Tibial nerve (tissue), 4 donors: ENCODE data around the gene GLS. TPM values are rescaled to one million over a fixed set of nuclear protein-coding genes. Genes with fewer than 3 reads are reported as not detected.

ENCODE experiments used
- DNase-seq, 2 donors: peaks; one replicate each; pipeline ENCODE4 v3.0.0-alpha.2; 2019; ENCODE audit warnings: low spot score in 2 of 2
- H3K27ac ChIP-seq, 4 donors: fragments of 200-600 bp; sonication (generic) in 3 of 4; one replicate each; pipeline ENCODE4 v1.5.1; 2017 to 2019; ENCODE audit warnings: mild to moderate bottlenecking in 1 of 4
- H3K27me3 ChIP-seq, 2 donors: fragments of 200-600 bp; sonication (generic) in 1 of 2; one replicate each; pipeline versions ENCODE4 v1.5.1 to v1.6.0; 2017 to 2019
- H3K36me3 ChIP-seq, 3 donors: fragments of 200-600 bp; sonication (generic); one replicate each; pipeline ENCODE4 v1.5.1; 2018 to 2019
- H3K4me1 ChIP-seq, 4 donors: fragments of 200-600 bp; sonication (generic) in 3 of 4; one replicate each; pipeline ENCODE4 v1.5.1; 2017 to 2019
- H3K4me3 ChIP-seq, 4 donors: fragments of 200-600 bp; sonication (generic) in 3 of 4; one replicate each; pipeline ENCODE4 v1.5.1; 2017 to 2019; ENCODE audit warnings: mild to moderate bottlenecking in 1 of 4, moderate library complexity in 1 of 4
- H3K9me3 ChIP-seq, 4 donors: fragments of 200-600 bp; sonication (generic) in 3 of 4; one replicate each; pipeline ENCODE4 v1.5.1; 2017 to 2019
- CTCF ChIP-seq, 5 experiments: fragments of 200-600 bp in 3 of 5; fragments of 450-650 bp in 2 of 5; sonication (generic) in 3 of 5; IDR thresholded peaks; one replicate each; pipeline ENCODE4 v1.5.1; 2016 to 2019; ENCODE audit warnings: antibody characterized with exemption in 5 of 5, mild to moderate bottlenecking in 3 of 5, moderate library complexity in 2 of 5
- EP300 ChIP-seq, 2 donors: sonication (generic); formaldehyde crosslinking; IDR thresholded peaks; one replicate each; pipeline ENCODE4 v1.6.1; 2017; ENCODE audit warnings: antibody characterized with exemption in 2 of 2, mild to moderate bottlenecking in 1 of 2
- POLR2A ChIP-seq, 2 donors: fragments of 450-650 bp; IDR thresholded peaks; one replicate each; pipeline ENCODE4 v1.6.1; 2017; ENCODE audit warnings: antibody characterized with exemption in 2 of 2, mild to moderate bottlenecking in 2 of 2, moderate library complexity in 2 of 2
- whole genome bisulfite sequencing, 2 donors: methylation state at CpG; one replicate each; pipeline ENCODE4 v1.1.5; 2018; 5-methylcytosine and 5-hydroxymethylcytosine counted together
- total RNA-seq, 4 donors: library from RNA; depleted of rRNA; stranded (reverse); fragments of >200 nt; gene quantifications; one replicate each; pipeline ENCODE4 v1.1.0, GENCODE V29; 2016

Gene GLS
- total RNA-seq, 4 donors from 2014 or later = 106 to 164 (median 145) TPM

DNA sequence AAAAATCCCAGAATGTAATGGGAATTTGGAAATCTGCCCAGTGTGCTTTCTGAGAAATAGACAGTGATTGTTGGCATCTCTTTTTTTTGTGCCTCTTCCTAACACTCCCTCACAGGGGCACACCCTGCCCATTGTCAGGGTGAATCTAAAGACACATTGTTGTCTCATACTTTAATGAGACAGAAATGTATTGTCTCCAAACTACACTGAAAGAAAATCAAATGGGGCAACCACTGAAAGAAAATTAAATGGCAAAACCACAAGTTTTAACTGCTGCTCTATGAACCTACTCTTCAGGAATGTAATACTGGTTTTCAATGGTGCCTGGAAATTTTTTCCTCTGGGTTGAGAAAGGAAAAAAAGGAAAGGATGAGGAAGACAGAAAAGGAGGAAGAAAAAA is 43.2 kb upstream of the GLS start:
- Histone ChIP-seq H3K4me3 (no peak overlapping the region), H3K27me3 (no peaks in the 10 kb centered on the region), H3K4me1 (peaks cover 0 to 6% (median 2%) of the 10 kb centered on the region in 4 donors), H3K36me3 (no peaks in the 10 kb centered on the region), H3K9me3 (no peaks in the 10 kb centered on the region), H3K27ac (no peak overlapping the region)
- TF ChIP-seq CTCF (IDR thresholded peaks at IDR 0.05) (no peak), POLR2A (IDR thresholded peaks at IDR 0.05) (no peak), EP300 (IDR thresholded peaks at IDR 0.05) (no peak)
- no peak for DNase-seq

DNA sequence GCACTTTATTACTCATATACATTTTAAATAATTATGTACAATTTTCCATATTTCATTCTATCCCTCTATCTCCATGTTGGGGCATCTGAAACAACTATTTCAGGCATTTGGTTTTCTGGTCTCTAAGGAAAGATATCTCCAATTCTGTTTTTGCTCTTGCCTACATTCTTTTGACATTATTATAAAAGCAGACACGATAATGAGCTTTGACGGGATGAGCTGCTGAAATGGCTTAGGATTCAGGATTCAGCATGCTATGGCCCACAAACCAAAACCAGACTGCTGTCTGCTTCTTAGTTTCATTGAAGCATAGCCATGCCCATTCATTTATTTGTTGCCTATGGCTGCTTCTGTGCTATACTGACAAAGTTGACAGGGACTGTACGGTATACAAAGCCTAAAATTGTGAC is 42.7 kb upstream of the GLS start:
- H3K4me3 ChIP-seq = no peak overlapping the region
- no peaks in the 10 kb centered on the region for H3K9me3 ChIP-seq
- peaks cover 0 to 6% (median 2%) of the 10 kb centered on the region in 4 donors for H3K4me1 ChIP-seq
- 62 to 83% methylated on average over 3 of the region's 3 CpGs for WGBS, 2 donors
- no peaks in the 10 kb centered on the region for H3K27me3 ChIP-seq
- H3K36me3 ChIP-seq = no peaks in the 10 kb centered on the region
- no peak for DNase-seq
- no peak overlapping the region for H3K27ac ChIP-seq
- TF ChIP-seq CTCF (IDR thresholded peaks at IDR 0.05) (no peak), EP300 (IDR thresholded peaks at IDR 0.05) (no peak), POLR2A (IDR thresholded peaks at IDR 0.05) (no peak)

DNA sequence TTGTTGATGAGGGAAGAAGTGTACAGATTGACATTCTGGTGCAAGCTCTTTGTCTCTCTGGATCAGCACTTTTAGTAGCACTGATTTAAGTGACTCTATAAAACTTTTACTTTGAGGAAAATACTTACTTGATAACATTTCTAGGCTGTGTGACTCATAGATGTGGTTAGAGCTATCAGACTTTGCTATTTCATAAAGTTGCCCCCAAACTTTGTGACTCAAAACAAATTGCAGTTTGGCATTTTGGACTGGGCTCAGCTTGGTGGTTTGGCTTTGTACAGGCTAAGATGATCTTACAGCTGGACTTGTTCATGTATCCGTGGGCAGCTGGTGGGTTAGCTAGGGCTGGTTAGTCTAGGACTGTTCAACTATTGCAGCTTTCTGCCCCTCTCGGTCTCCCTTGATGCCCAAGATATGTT is 42.1 kb upstream of the GLS start:
- WGBS, 2 donors = 61 to 70% methylated on average over 2 of the region's 2 CpGs
- H3K4me3 ChIP-seq = no peak overlapping the region
- no peak overlapping the region for H3K27ac ChIP-seq
- peaks cover 0 to 6% (median 2%) of the 10 kb centered on the region in 4 donors for H3K4me1 ChIP-seq
- no peak for DNase-seq
- no peak for TF ChIP-seq CTCF (IDR thresholded peaks at IDR 0.05)
- no peak for TF ChIP-seq EP300 (IDR thresholded peaks at IDR 0.05)
- no peak for TF ChIP-seq POLR2A (IDR thresholded peaks at IDR 0.05)
- no peaks in the 10 kb centered on the region for H3K9me3 ChIP-seq
- H3K27me3 ChIP-seq = no peaks in the 10 kb centered on the region
- no peaks in the 10 kb centered on the region for H3K36me3 ChIP-seq

DNA sequence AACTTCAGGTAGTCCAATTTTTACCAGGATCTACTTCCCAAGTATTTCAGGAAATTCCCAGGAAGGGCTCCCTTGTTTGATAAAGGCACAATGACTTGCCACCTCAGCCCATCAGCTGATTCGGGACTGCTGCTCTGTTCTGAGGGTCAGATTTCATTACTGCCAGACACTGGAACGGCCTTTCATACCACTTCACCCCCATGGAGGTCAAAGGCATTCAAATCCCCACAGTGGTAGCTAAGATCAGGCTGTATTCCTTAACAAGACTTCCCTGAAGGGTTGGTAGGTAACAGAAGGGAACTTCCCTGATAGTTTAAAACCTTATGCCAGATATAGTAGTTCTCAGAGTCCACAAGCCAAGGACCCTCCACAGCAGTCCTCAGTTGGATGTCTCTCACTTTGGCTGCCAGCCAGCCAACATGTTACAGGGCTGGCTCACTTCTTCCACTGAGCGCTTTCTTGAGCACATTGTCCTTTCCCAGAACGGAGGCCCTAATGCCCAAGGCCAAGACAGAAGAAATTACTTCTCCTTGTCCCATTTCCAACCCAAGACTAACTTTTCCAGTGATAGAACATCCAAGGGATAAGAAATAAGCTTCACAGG is 40.0 kb upstream of the GLS start:
- TF ChIP-seq CTCF (IDR thresholded peaks at IDR 0.05) = no peak
- no peak for TF ChIP-seq POLR2A (IDR thresholded peaks at IDR 0.05)
- TF ChIP-seq EP300 (IDR thresholded peaks at IDR 0.05) = no peak
- H3K4me1 ChIP-seq = peaks cover 0 to 6% (median 2%) of the 10 kb centered on the region in 4 donors
- H3K27ac ChIP-seq = no peak overlapping the region
- no peak for DNase-seq
- H3K9me3 ChIP-seq = no peaks in the 10 kb centered on the region
- no peaks in the 10 kb centered on the region for H3K27me3 ChIP-seq
- H3K4me3 ChIP-seq = no peak overlapping the region
- H3K36me3 ChIP-seq = no peaks in the 10 kb centered on the region
- WGBS, 2 donors = 59 to 66% methylated on average over 4 of the region's 4 CpGs

DNA sequence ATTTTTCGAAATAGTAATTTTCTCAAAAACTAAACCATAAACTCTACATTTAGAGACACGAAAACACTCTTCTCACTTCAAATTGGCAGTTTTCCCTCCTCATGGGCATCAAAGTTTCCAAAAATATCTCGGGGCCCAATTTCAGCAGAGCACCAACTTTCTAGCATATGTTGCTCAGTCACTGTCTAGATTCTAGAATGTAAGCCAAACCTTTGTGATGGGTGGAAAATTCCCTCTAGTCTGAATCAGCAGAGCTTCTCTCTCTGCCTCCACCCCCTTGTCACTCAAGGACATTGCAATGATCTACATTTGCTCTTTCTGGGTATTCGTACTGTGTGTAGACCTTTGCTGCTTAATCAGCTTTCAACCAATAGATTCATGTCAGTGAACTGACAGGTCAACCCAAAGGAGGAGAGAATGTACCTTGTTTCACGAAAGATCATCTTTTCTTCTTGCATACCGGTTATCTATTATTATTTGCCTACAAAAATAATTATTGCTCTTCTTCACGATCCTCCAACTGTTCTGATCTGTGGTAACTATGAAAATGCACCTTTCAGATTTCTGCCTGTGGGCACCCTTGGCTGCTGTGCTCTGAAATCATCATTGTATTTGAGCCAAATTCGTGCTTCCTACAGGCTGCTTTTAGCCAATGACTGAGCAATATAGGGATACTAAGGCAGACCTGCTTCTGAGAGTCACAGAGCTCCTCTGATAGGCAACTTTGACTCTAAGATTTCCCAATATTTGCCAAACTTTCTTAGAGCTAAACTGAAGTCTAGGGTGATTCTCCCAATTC is 38.7 kb upstream of the GLS start:
- no peak for TF ChIP-seq POLR2A (IDR thresholded peaks at IDR 0.05)
- no peak for TF ChIP-seq EP300 (IDR thresholded peaks at IDR 0.05)
- TF ChIP-seq CTCF (IDR thresholded peaks at IDR 0.05) = no peak
- Histone ChIP-seq H3K9me3 (no peaks in the 10 kb centered on the region), H3K27ac (no peak overlapping the region), H3K36me3 (no peaks in the 10 kb centered on the region), H3K4me1 (peaks cover 0 to 6% (median 2%) of the 10 kb centered on the region in 4 donors), H3K4me3 (no peak overlapping the region), H3K27me3 (no peaks in the 10 kb centered on the region)
- no peak for DNase-seq
- 90 to 91% methylated on average over 8 of the region's 8 CpGs for WGBS, 2 donors
